ENCODE measurements around the gene OSBPL6. TPM values are rescaled to one million over a fixed set of nuclear protein-coding genes. Genes with fewer than 3 reads are reported as not detected.

The OSBPL6 gene
- total RNA-seq, 1 donor from 2014 or later, result 6.4 TPM

DNA sequence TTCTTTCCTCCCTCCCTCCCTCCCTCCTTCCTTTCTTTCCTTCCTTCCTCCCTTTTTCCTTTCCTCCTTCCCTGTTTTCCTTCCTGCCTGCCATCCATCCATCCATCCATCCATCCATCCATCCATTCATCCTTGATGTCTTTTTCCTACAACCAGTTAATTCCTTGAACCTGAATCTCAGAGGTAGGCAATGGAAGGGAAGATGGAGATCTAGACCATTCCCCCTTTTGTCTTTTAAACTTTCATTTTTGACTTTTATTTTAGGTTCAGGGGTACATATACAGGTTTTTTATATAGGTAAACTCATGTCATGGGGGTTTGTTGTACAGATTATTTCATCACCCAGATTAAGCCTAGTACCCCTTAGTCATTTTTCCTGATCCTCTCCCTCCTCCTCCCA, 97.4 kb downstream of the OSBPL6 start:
- H3K9me3 ChIP-seq (replicated peaks), result no peaks in the 10 kb centered on the region
- no peak for DNase-seq
- no peaks in the 10 kb centered on the region for H3K36me3 ChIP-seq
- no peaks in the 10 kb centered on the region for H3K27me3 ChIP-seq (ENCODE audit: low read depth)
- H3K4me1 ChIP-seq, result peaks cover under 1% of the 10 kb centered on the region
- TF ChIP-seq, protein P1, sequence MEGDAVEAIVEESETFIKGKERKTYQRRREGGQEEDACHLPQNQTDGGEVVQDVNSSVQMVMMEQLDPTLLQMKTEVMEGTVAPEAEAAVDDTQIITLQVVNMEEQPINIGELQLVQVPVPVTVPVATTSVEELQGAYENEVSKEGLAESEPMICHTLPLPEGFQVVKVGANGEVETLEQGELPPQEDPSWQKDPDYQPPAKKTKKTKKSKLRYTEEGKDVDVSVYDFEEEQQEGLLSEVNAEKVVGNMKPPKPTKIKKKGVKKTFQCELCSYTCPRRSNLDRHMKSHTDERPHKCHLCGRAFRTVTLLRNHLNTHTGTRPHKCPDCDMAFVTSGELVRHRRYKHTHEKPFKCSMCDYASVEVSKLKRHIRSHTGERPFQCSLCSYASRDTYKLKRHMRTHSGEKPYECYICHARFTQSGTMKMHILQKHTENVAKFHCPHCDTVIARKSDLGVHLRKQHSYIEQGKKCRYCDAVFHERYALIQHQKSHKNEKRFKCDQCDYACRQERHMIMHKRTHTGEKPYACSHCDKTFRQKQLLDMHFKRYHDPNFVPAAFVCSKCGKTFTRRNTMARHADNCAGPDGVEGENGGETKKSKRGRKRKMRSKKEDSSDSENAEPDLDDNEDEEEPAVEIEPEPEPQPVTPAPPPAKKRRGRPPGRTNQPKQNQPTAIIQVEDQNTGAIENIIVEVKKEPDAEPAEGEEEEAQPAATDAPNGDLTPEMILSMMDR (IDR thresholded peaks at IDR 0.05; ENCODE audit: borderline replicate concordance), result no peak
- no peak overlapping the region for H3K27ac ChIP-seq (replicated peaks)
- intact Hi-C loops (cut with micrococcal nuclease), result no loop called here
- no peak overlapping the region for H3K4me3 ChIP-seq

DNA sequence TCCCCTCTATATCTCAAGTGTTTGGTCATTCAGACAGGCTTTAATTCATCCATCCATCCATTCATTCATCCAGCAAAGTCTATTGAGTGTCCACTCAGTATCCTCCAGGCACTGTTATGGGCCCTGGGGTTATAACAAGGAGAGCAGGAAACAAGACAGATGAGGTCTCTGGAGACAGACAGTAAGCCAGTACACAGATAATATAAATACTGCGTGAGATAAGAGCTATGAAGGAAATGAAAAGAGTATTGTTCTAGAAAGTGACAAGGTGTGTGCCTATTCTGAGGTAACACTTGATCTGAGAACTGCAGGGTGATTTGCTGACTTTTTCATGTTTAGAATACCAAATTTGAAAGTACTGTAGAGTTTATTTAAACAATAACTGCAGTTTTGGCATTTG, 98.3 kb downstream of the OSBPL6 start:
- no peaks in the 10 kb centered on the region for H3K27me3 ChIP-seq (ENCODE audit: low read depth)
- TF ChIP-seq, protein P1 (IDR thresholded peaks at IDR 0.05; ENCODE audit: borderline replicate concordance), result no peak
- H3K27ac ChIP-seq (replicated peaks), result no peak overlapping the region
- H3K9me3 ChIP-seq (replicated peaks), result no peaks in the 10 kb centered on the region
- H3K4me3 ChIP-seq, result no peak overlapping the region
- H3K4me1 ChIP-seq, result peaks cover 4% of the 10 kb centered on the region
- DNase-seq, result no peak
- no peaks in the 10 kb centered on the region for H3K36me3 ChIP-seq
- intact Hi-C loops (cut with micrococcal nuclease), result no loop called here

DNA sequence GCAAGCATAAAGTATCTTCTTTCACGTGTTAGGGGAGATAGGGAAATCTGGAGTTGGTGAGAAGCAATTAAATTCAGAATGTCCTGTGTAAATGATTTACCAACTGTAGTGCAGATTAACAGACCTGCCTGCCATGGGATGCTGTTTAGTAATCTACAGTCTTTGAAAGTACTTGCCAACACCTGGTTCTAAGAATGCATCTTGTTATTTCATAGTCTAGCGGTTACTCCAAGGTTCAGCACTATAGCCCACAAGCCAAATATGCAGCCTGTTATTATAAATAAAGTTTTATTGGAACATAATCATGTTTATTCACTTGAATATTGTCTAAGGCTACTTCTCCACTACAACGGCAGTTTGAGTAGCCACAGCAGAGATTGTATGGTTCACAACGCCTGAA, 100.8 kb downstream of the OSBPL6 start:
- no peak for DNase-seq
- H3K9me3 ChIP-seq (replicated peaks), result no peaks in the 10 kb centered on the region
- H3K27ac ChIP-seq (replicated peaks), result no peak overlapping the region
- intact Hi-C loops (cut with micrococcal nuclease), result no loop called here
- H3K4me3 ChIP-seq, result no peak overlapping the region
- no peaks in the 10 kb centered on the region for H3K27me3 ChIP-seq (ENCODE audit: low read depth)
- peaks cover 16% of the 10 kb centered on the region for H3K4me1 ChIP-seq
- TF ChIP-seq, protein P1 (IDR thresholded peaks at IDR 0.05; ENCODE audit: borderline replicate concordance), result no peak
- H3K36me3 ChIP-seq, result no peaks in the 10 kb centered on the region

DNA sequence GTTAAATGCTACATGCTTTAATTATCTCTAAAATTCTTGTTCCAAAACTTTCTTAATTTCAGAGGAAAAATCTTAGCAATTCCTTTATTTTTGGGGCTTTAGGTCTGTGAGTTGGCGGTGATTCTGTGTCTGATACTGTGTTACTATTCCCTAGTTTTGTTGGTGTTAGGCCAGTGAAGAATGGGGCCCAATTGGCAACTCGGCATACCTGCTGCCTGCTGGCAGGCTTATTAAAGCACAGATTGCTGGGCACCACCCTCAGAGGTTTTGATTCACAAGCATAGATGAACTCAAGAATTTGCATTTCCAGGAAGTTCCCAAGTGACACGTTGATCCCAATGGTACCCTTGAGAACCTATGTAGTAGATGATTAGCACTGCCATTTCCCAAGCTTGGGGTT, 101.6 kb downstream of the OSBPL6 start:
- no peaks in the 10 kb centered on the region for H3K9me3 ChIP-seq (replicated peaks)
- peaks cover 16% of the 10 kb centered on the region for H3K4me1 ChIP-seq
- H3K36me3 ChIP-seq, result no peaks in the 10 kb centered on the region
- no peak overlapping the region for H3K4me3 ChIP-seq
- TF ChIP-seq, protein P1 (IDR thresholded peaks at IDR 0.05; ENCODE audit: borderline replicate concordance), result no peak
- H3K27ac ChIP-seq (replicated peaks), result no peak overlapping the region
- H3K27me3 ChIP-seq (ENCODE audit: low read depth), result no peaks in the 10 kb centered on the region
- no peak for DNase-seq
- intact Hi-C loops (cut with micrococcal nuclease), result no loop called here

DNA sequence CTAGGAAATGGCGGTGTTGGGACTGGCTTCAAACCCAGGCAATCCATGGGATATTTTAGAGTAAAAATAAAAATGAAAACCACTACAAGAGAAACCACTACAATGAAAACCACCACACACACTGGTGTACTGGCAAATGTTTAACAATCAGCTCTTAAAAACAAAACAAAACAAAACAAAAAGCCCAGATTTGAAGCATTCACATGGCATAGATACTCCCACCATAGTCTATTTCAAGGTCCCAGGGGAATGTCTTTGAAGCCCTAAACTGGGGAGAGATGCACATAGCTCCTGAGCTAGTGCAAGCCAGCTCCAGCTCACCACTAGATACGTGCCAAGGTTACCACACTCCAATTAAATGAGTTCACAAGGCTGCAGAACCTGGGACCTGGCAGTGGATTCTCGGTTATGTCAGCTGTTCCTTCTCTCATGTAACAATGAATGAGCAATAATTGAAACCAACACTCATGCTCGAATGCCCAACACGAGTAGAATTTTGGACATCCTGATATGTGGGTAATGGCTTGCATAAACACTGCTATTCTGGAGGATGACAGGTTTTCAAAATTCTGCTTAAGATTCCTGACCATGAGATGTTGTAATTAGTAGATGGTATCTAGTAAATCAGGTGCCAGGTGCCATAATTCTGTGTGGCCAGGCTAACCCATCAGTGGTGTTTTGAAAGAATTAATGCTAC, 102.2 kb downstream of the OSBPL6 start:
- no peaks in the 10 kb centered on the region for H3K27me3 ChIP-seq (ENCODE audit: low read depth)
- H3K4me1 ChIP-seq, result peaks cover 18% of the 10 kb centered on the region
- TF ChIP-seq, protein P1 (IDR thresholded peaks at IDR 0.05; ENCODE audit: borderline replicate concordance), result no peak
- no peak for DNase-seq
- intact Hi-C loops (cut with micrococcal nuclease), result no loop called here
- H3K27ac ChIP-seq (replicated peaks), result no peak overlapping the region
- H3K4me3 ChIP-seq, result no peak overlapping the region
- no peaks in the 10 kb centered on the region for H3K9me3 ChIP-seq (replicated peaks)
- no peaks in the 10 kb centered on the region for H3K36me3 ChIP-seq
